Aorta (tissue), 5 donors: ENCODE data around the gene POFUT2. TPM values are rescaled to one million over a fixed set of nuclear protein-coding genes. Genes with fewer than 3 reads are reported as not detected.

Source experiments
- ATAC-seq: fragments of 200-7000 bp; cut with Tn5 transposase; one replicate; pipeline ENCODE4 v1.9.1; 2022; ENCODE audit warnings: moderate library complexity; ENCODE audit not compliant: low FRiP score
- DNase-seq, 2 donors: peaks; one replicate each; pipeline ENCODE4 v3.0.0-alpha.2; 2020
- H3K27ac ChIP-seq, 2 donors: one replicate each; pipeline ENCODE4 v1.5.1; 2013; ENCODE audit warnings: low read length in 2 of 2, mild to moderate bottlenecking in 2 of 2, moderate library complexity in 2 of 2, control low read depth in 1 of 2, inconsistent platforms in 1 of 2, low read depth in 1 of 2
- H3K27me3 ChIP-seq, 2 donors: one replicate each; pipeline ENCODE4 v1.6.1; 2013; ENCODE audit warnings: control low read depth in 1 of 2, low read length in 1 of 2, mild to moderate bottlenecking in 1 of 2, moderate library complexity in 1 of 2; ENCODE audit not compliant: insufficient read depth in 2 of 2, control insufficient read depth in 1 of 2
- H3K36me3 ChIP-seq, 2 donors: one replicate each; pipeline ENCODE4 v1.6.1; 2013; ENCODE audit warnings: control low read depth in 1 of 2, low read length in 1 of 2, mild to moderate bottlenecking in 1 of 2; ENCODE audit not compliant: insufficient read depth in 2 of 2, control insufficient read depth in 1 of 2
- H3K4me1 ChIP-seq, 2 donors: one replicate each; pipeline ENCODE4 v1.6.1; 2013; ENCODE audit warnings: low read length in 2 of 2, control low read depth in 1 of 2, mild to moderate bottlenecking in 1 of 2, moderate library complexity in 1 of 2; ENCODE audit not compliant: insufficient read depth in 2 of 2, control insufficient read depth in 1 of 2
- H3K4me3 ChIP-seq, 2 donors: one replicate each; pipeline ENCODE4 v1.5.1; 2013; ENCODE audit warnings: low read length in 2 of 2, control low read depth in 1 of 2, mild to moderate bottlenecking in 1 of 2
- H3K9me3 ChIP-seq: one replicate; pipeline ENCODE4 v1.6.1; 2013; ENCODE audit warnings: mild to moderate bottlenecking, low read length; ENCODE audit not compliant: control insufficient read depth
- WGBS, 2 donors: extraction: QIAGEN DNeasy Blood & Tissue Kit; methylation state at CpG; one replicate each; pipeline ENCODE4 v1.1.7; 2013; 5-methylcytosine and 5-hydroxymethylcytosine counted together
- intact Hi-C, 2 donors: fragments of 100-400 bp; cut with DNase I; formaldehyde crosslinking; loops; one replicate each; pipeline versions ENCODE4 v1.14.2 to v1.15.0; 2022
- polyA plus RNA-seq, 2 donors: library from polyadenylated mRNA; stranded (reverse); fragments of 200-250 nt; gene quantifications; one replicate each; pipeline ENCODE4 v1.2.3, GENCODE V29; 2013
- total RNA-seq, 2 donors: library from RNA; stranded (reverse); fragmentation: NEBNext Ultra II Directional; extraction: Animal tissue kit (Norgen Biotek cat#: 25700); gene quantifications; one replicate each; pipeline ENCODE4 v1.2.1, GENCODE V29; 2021
- donor health status: healthy with polysubstance abuse.
- donor health status: Bipolar disorder and iron deficiency.
- donor health status: DM: no; HTN: no; CAD: no.
- donor health status: DM: no; HTN: no; CAD: no.
- donor health status: DM: yes; HTN: yes; CAD: no.

Gene POFUT2
- total and polyA plus RNA-seq, 4 donors, result 12.6 to 52.2 (median 42.4) TPM

- Histone ChIP-seq H3K4me3 (no peak overlapping the region), H3K27me3 (no peaks in the 10 kb centered on the region), H3K27ac (no peak overlapping the region), H3K36me3 (no peaks in the 10 kb centered on the region), H3K9me3 (no peaks in the 10 kb centered on the region), H3K4me1 (peaks cover 0 to 4% of the 10 kb centered on the region in 2 donors)
- WGBS, 2 donors, result 95 to 97% methylated on average over 4 of the region's 4 CpGs
- intact Hi-C loops, result loop anchor here (10.0 kb wide), 2 partner anchors 107 to 343 kb away; partner anchors contain the start of gene COL18A1 (in 1 of the 2)
- ATAC-seq, result no peak
- no peak for DNase-seq
Observed at GRCh38 chr21:45297869-45298268, 10.2 kb upstream of the POFUT2 start.

GRCh38 chr21:45297329-45297728 is 9.6 kb upstream of the POFUT2 start:
- H3K27ac ChIP-seq, result no peak overlapping the region
- no peak overlapping the region for H3K4me3 ChIP-seq
- no peak for DNase-seq
- intact Hi-C loops, result loop anchor here (10.0 kb wide), 2 partner anchors 107 to 343 kb away; partner anchors contain the start of gene COL18A1 (in 1 of the 2)
- H3K9me3 ChIP-seq, result no peaks in the 10 kb centered on the region
- H3K36me3 ChIP-seq, result no peaks in the 10 kb centered on the region
- peaks cover 0 to 4% of the 10 kb centered on the region in 2 donors for H3K4me1 ChIP-seq
- no peak for ATAC-seq
- 90 to 93% methylated on average over 9 of the region's 9 CpGs for WGBS, 2 donors
- no peaks in the 10 kb centered on the region for H3K27me3 ChIP-seq

GRCh38 chr21:45296638-45297037 is 8.9 kb upstream of the POFUT2 start:
- DNase-seq (no peak), ATAC-seq (no peak)
- Histone ChIP-seq H3K4me1 (peaks cover 0 to 4% of the 10 kb centered on the region in 2 donors), H3K27ac (no peak overlapping the region), H3K4me3 (no peak overlapping the region), H3K9me3 (no peaks in the 10 kb centered on the region), H3K27me3 (no peaks in the 10 kb centered on the region), H3K36me3 (no peaks in the 10 kb centered on the region)
- intact Hi-C loops, result loop anchor here (10.0 kb wide), 2 partner anchors 108 to 342 kb away; partner anchors contain the start of gene COL18A1 (in 1 of the 2)
- 98% methylated on average over 7 of the region's 7 CpGs for WGBS, 2 donors

- WGBS, 2 donors, result 85 to 86% methylated on average over 27 of the region's 27 CpGs
- no peak overlapping the region for H3K4me3 ChIP-seq
- ATAC-seq, result no peak
- intact Hi-C loops, result loop anchor here (10.0 kb wide), 2 partner anchors 109 to 341 kb away; partner anchors contain the start of gene COL18A1 (in 1 of the 2)
- DNase-seq, result no peak
- peak overlapping the region; percentile 2 to 77 for H3K27ac ChIP-seq
- no peaks in the 10 kb centered on the region for H3K36me3 ChIP-seq
- H3K4me1 ChIP-seq, result peaks cover 0 to 4% of the 10 kb centered on the region in 2 donors
- H3K9me3 ChIP-seq, result no peaks in the 10 kb centered on the region
- no peaks in the 10 kb centered on the region for H3K27me3 ChIP-seq
Observed at GRCh38 chr21:45295576-45296365, 8.1 kb upstream of the POFUT2 start.

GRCh38 chr21:45294509-45295291 is 7.0 kb upstream of the POFUT2 start:
- intact Hi-C loops, result loop anchor here (1.0 to 10.0 kb wide), 4 partner anchors 25 to 340 kb away; partner anchors contain the start of gene COL18A1 (in 1 of the 2)
- peaks cover 0 to 4% of the 10 kb centered on the region in 2 donors for H3K4me1 ChIP-seq
- no peaks in the 10 kb centered on the region for H3K36me3 ChIP-seq
- H3K9me3 ChIP-seq, result no peaks in the 10 kb centered on the region
- H3K4me3 ChIP-seq, result no peak overlapping the region
- 46 to 47% methylated on average over 40 of the region's 40 CpGs for WGBS, 2 donors
- H3K27ac ChIP-seq, result peak overlapping the region; percentile 77
- no peaks in the 10 kb centered on the region for H3K27me3 ChIP-seq
- ATAC-seq (peak; percentile 84), DNase-seq (peak; percentile 90 to 95)

GRCh38 chr21:45293726-45294401 is 6.2 kb upstream of the POFUT2 start:
- intact Hi-C loops, result loop anchor here (1.0 to 10.0 kb wide), 4 partner anchors 25 to 339 kb away; partner anchors contain the start of gene COL18A1 (in 1 of the 2)
- peak; percentile 15 for ATAC-seq
- Histone ChIP-seq H3K27me3 (no peaks in the 10 kb centered on the region), H3K27ac (peak overlapping the region; percentile 69 to 77), H3K4me3 (no peak overlapping the region), H3K9me3 (no peaks in the 10 kb centered on the region), H3K36me3 (no peaks in the 10 kb centered on the region), H3K4me1 (peaks cover 0 to 4% of the 10 kb centered on the region in 2 donors)
- DNase-seq, result no peak
- 64 to 65% methylated on average over 22 to 23 of the region's 23 CpGs for WGBS, 2 donors

GRCh38 chr21:45293220-45293725 is 5.6 kb upstream of the POFUT2 start:
- Histone ChIP-seq H3K27me3 (no peaks in the 10 kb centered on the region), H3K9me3 (no peaks in the 10 kb centered on the region), H3K36me3 (no peaks in the 10 kb centered on the region), H3K27ac (peak overlapping the region; percentile 69 to 77), H3K4me1 (peaks cover 0 to 4% of the 10 kb centered on the region in 2 donors), H3K4me3 (no peak overlapping the region)
- WGBS, 2 donors, result 59 to 64% methylated on average over 19 of the region's 19 CpGs
- ATAC-seq (peak; percentile 40), DNase-seq (no peak)
- intact Hi-C loops, result loop anchor here (5.0 to 10.0 kb wide), 3 partner anchors 112 to 338 kb away; partner anchors contain the start of gene COL18A1 (in 1 of the 2)
